Measurements from ENCODE around the gene PLAAT3.
A peak's percentile ranks its signal among the peaks of the same experiment; 100 is the strongest.
"Not testable (repeated sequence)": the region's sequence is repeated elsewhere in the genome, so short reads cannot be mapped to it uniquely, and the experiment has no call there.

Gene PLAAT3

GRCh38 chr11:63610604-63611394 lies 3.4 kb downstream of the PLAAT3 start:
- H3K4me3 ChIP-seq, result no peak overlapping the region
- peak overlapping the region in 4 of 21 experiments; percentile 2 to 51 (median 16) for H3K27ac ChIP-seq

GRCh38 chr11:63609971-63610580 lies 4.2 kb downstream of the PLAAT3 start:
- peak overlapping the region in 6 of 21 experiments; percentile 1 to 56 (median 12) for H3K27ac ChIP-seq
- no peak overlapping the region for H3K4me3 ChIP-seq

GRCh38 chr11:63609536-63609935 lies 4.7 kb downstream of the PLAAT3 start:
- no peak overlapping the region for H3K4me3 ChIP-seq
- peak overlapping the region in 5 of 21 experiments; percentile 2 to 71 (median 15) for H3K27ac ChIP-seq

- peak overlapping the region in 3 of 21 experiments; percentile 8 to 71 (median 56) for H3K27ac ChIP-seq
Measured at GRCh38 chr11:63608353-63609345, 5.6 kb downstream of the PLAAT3 start.

GRCh38 chr11:63603180-63603518 lies 11.1 kb downstream of the PLAAT3 start:
- Histone ChIP-seq H3K4me3 (no peak overlapping the region), H3K27ac (peak overlapping the region in 1 of 21 experiments; percentile 17)

More at GRCh38 chr11:63608353-63609345, 5.6 kb downstream of the PLAAT3 start:
- H3K4me3 ChIP-seq, result no peak overlapping the region

GRCh38 chr11:63602290-63603179 lies 11.7 kb downstream of the PLAAT3 start:
- H3K27ac ChIP-seq, H3K4me3 ChIP-seq: not testable (repeated sequence)

GRCh38 chr11:63599211-63600122 lies 14.8 kb downstream of the PLAAT3 start:
- Histone ChIP-seq H3K27ac (no peak overlapping the region), H3K4me3 (no peak overlapping the region)

GRCh38 chr11:63598556-63598955 lies 15.7 kb downstream of the PLAAT3 start:
- Histone ChIP-seq H3K4me3 (no peak overlapping the region), H3K27ac (no peak overlapping the region)

- H3K4me3 ChIP-seq, result no peak overlapping the region
- H3K27ac ChIP-seq, result no peak overlapping the region
Measured at GRCh38 chr11:63595296-63595695, 18.9 kb downstream of the PLAAT3 start.

GRCh38 chr11:63592975-63593395 lies 21.2 kb downstream of the PLAAT3 start:
- H3K4me3 ChIP-seq, result no peak overlapping the region

GRCh38 chr11:63590024-63590788 lies 24.0 kb downstream of the PLAAT3 start:
- no peak overlapping the region for H3K27ac ChIP-seq
- no peak overlapping the region for H3K4me3 ChIP-seq

More at GRCh38 chr11:63592975-63593395, 21.2 kb downstream of the PLAAT3 start:
- H3K27ac ChIP-seq, result no peak overlapping the region

- Histone ChIP-seq H3K27ac (no peak overlapping the region), H3K4me3 (no peak overlapping the region)
Measured at GRCh38 chr11:63589000-63589399, 25.2 kb downstream of the PLAAT3 start.

GRCh38 chr11:63586451-63587166 lies 27.6 kb downstream of the PLAAT3 start:
- Histone ChIP-seq H3K27ac (no peak overlapping the region), H3K4me3 (no peak overlapping the region)

- Histone ChIP-seq H3K27ac (peak overlapping the region in 3 of 21 experiments; percentile 18 to 46 (median 29)), H3K4me3 (no peak overlapping the region)
Measured at GRCh38 chr11:63583357-63583677, 30.9 kb downstream of the PLAAT3 start.

GRCh38 chr11:63581224-63581623 lies 33.0 kb downstream of the PLAAT3 start:
- not testable (repeated sequence) for H3K4me3 ChIP-seq, H3K27ac ChIP-seq

GRCh38 chr11:63578882-63579281 lies 35.4 kb downstream of the PLAAT3 start:
- H3K27ac ChIP-seq, H3K4me3 ChIP-seq: not testable (repeated sequence)

All from skin epidermis (tissue), 12 donors.